Gastrocnemius medialis (tissue), 4 donors: ENCODE measurements around the gene NOP56. TPM values are rescaled to one million over a fixed set of nuclear protein-coding genes. Genes with fewer than 3 reads are reported as not detected.
A peak's percentile ranks its signal among the peaks of the same experiment; 100 is the strongest.
"Not testable (repeated sequence)": the region's sequence is repeated elsewhere in the genome, so short reads cannot be mapped to it uniquely, and the experiment has no call there.

Source experiments
- ATAC-seq, 2 donors: fragments of 150-250 bp; one replicate each; pipeline ENCODE4 v1.9.1; 2016
- DNase-seq, 2 donors: peaks; one replicate each; pipeline ENCODE4 v3.0.0-alpha.2; 2019
- H3K27ac ChIP-seq, 4 donors: fragments of 200-600 bp; sonication (generic); 1 replicate in 1 of 4; 2 replicates in 3 of 4; pipeline ENCODE4 v1.5.1; 2016 to 2018; ENCODE audit warnings: mild to moderate bottlenecking in 2 of 4, moderate library complexity in 1 of 4
- H3K27me3 ChIP-seq, 3 donors: fragments of 200-600 bp; sonication (generic) in 2 of 3; 1 replicate in 1 of 3; 2 replicates in 2 of 3; pipeline versions ENCODE4 v1.5.1 to v1.6.0; 2016 to 2019; ENCODE audit warnings: mild to moderate bottlenecking in 1 of 3, moderate library complexity in 1 of 3
- H3K36me3 ChIP-seq, 2 donors: fragments of 200-600 bp; sonication (generic) in 1 of 2; one replicate each; pipeline ENCODE4 v1.5.1; 2017 to 2018
- H3K4me1 ChIP-seq, 2 donors: fragments of 200-600 bp; sonication (generic) in 1 of 2; one replicate each; pipeline ENCODE4 v1.5.1; 2016 to 2017; ENCODE audit warnings: mild to moderate bottlenecking in 2 of 2
- H3K4me3 ChIP-seq, 4 donors: fragments of 200-600 bp; sonication (generic) in 3 of 4; 1 replicate in 1 of 4; 2 replicates in 3 of 4; pipeline ENCODE4 v1.5.1; 2016 to 2019; ENCODE audit warnings: mild to moderate bottlenecking in 2 of 4
- H3K9me3 ChIP-seq, 3 donors: fragments of 200-600 bp; sonication (generic) in 2 of 3; 1 replicate in 1 of 3; 2 replicates in 2 of 3; pipeline ENCODE4 v1.5.1; 2016 to 2019
- CTCF ChIP-seq, 5 experiments: fragments of 450-650 bp in 3 of 5; fragments of 200-600 bp in 2 of 5; sonication (generic) in 2 of 5; IDR thresholded peaks in 4 of 5; conservative IDR thresholded peaks in 1 of 5; 1 replicate in 4 of 5; 2 replicates in 1 of 5; pipeline ENCODE4 v1.5.1; 2016 to 2019; ENCODE audit warnings: antibody characterized with exemption in 5 of 5, mild to moderate bottlenecking in 3 of 5, moderate library complexity in 3 of 5
- POLR2A ChIP-seq, 2 donors: fragments of 450-650 bp; IDR thresholded peaks; one replicate each; pipeline ENCODE4 v1.6.1; 2017; ENCODE audit warnings: antibody characterized with exemption in 2 of 2, mild to moderate bottlenecking in 2 of 2, moderate library complexity in 2 of 2
- in situ Hi-C, 4 donors: fragments of 200-750 bp; cut with MboI; loops; one replicate each; pipeline versions ENCODE4 v1.15.0 to v1.8.0; 2017; ENCODE audit warnings: low sequenced_read_pairs in 4 of 4
- intact Hi-C: fragments of 100-400 bp; cut with DNase I; formaldehyde crosslinking; loops from one replicate; pipeline ENCODE4 v1.15.1; 2023; ENCODE audit warnings: low total_unique reads
- total RNA-seq, 4 donors: library from RNA; depleted of rRNA; stranded (reverse); fragments of >200 nt; gene quantifications; one replicate each; pipeline versions ENCODE4 v1.1.0 to v1.2.3, GENCODE V29; 2016

Gene NOP56
- total RNA-seq, 4 donors from 2014 or later: 40.7 to 71.0 (median 54.9) TPM

GRCh38 chr20:2663887-2664719 is 11.7 kb downstream of the NOP56 start, which contains the start of gene IDH3B:
Gene IDH3B, minus strand, starts transcription at chr20:2664216. Its CDS starts 28 bp downstream, at chr20:2664188.
- Histone ChIP-seq H3K4me1 (peaks cover 13 to 14% of the 10 kb centered on the region in 2 donors), H3K36me3 (peaks cover 0 to 42% of the 10 kb centered on the region in 2 donors), H3K27me3 (no peaks in the 10 kb centered on the region), H3K9me3 (no peaks in the 10 kb centered on the region), H3K27ac (peak within 1 kb of the TSS; percentile 86 to 89 (median 87)), H3K4me3 (peak within 1 kb of the TSS; percentile 66 to 98 (median 83))
- TF ChIP-seq CTCF (IDR thresholded peaks at IDR 0.05 in 4 of 5, conservative IDR thresholded peaks at IDR 0.05 in 1 of 5): no peak
- peak; percentile 70 to 76 for TF ChIP-seq POLR2A (IDR thresholded peaks at IDR 0.05)
- in situ Hi-C loops: loop anchor here in 1 of 4 donors (25.0 kb wide), 1 partner anchor 198 kb away; the partner anchor contains the start of gene PTPRA
- ATAC-seq (peak; percentile 97 to 98), DNase-seq (peak; percentile 87 to 93)
- intact Hi-C loops: loop anchor here (1.0 kb wide), 1 partner anchor 12 kb away; the partner anchor contains the start of gene NOP56

GRCh38 chr20:2671977-2672376 is 19.5 kb downstream of the NOP56 start:
- no peak for TF ChIP-seq POLR2A (IDR thresholded peaks at IDR 0.05)
- no peak for TF ChIP-seq CTCF (IDR thresholded peaks at IDR 0.05 in 4 of 5, conservative IDR thresholded peaks at IDR 0.05 in 1 of 5)
- ATAC-seq (no peak), DNase-seq (no peak)
- Histone ChIP-seq H3K4me1 (no peaks in the 10 kb centered on the region), H3K27ac (no peak overlapping the region), H3K4me3 (no peak overlapping the region), H3K9me3 (no peaks in the 10 kb centered on the region), H3K36me3 (no peaks in the 10 kb centered on the region), H3K27me3 (no peaks in the 10 kb centered on the region)
- intact Hi-C loops (no loop called here), in situ Hi-C loops (loop anchor here in 1 of 4 donors (25.0 kb wide), 1 partner anchor 190 kb away; the partner anchor contains the start of gene PTPRA)

- no peak for ATAC-seq
- H3K4me3 ChIP-seq: no peak overlapping the region
- in situ Hi-C loops (loop anchor here in 1 of 4 donors (25.0 kb wide), 1 partner anchor 190 kb away; the partner anchor contains the start of gene PTPRA), intact Hi-C loops (no loop called here)
- no peaks in the 10 kb centered on the region for H3K9me3 ChIP-seq
- no peaks in the 10 kb centered on the region for H3K4me1 ChIP-seq
- no peak for DNase-seq
- H3K27ac ChIP-seq: no peak overlapping the region
- no peaks in the 10 kb centered on the region for H3K36me3 ChIP-seq
- no peaks in the 10 kb centered on the region for H3K27me3 ChIP-seq
- TF ChIP-seq POLR2A (IDR thresholded peaks at IDR 0.05): no peak
These were observed 20.0 kb downstream of the NOP56 start for GRCh38 chr20:2672446-2672845.

GRCh38 chr20:2673453-2673852 is 21.0 kb downstream of the NOP56 start:
- DNase-seq (no peak), ATAC-seq (no peak)
- Histone ChIP-seq H3K27ac (no peak overlapping the region), H3K4me1 (no peaks in the 10 kb centered on the region), H3K9me3 (no peaks in the 10 kb centered on the region), H3K36me3 (no peaks in the 10 kb centered on the region), H3K4me3 (no peak overlapping the region), H3K27me3 (no peaks in the 10 kb centered on the region)
- TF ChIP-seq POLR2A (IDR thresholded peaks at IDR 0.05) (no peak), CTCF (IDR thresholded peaks at IDR 0.05 in 4 of 5, conservative IDR thresholded peaks at IDR 0.05 in 1 of 5) (no peak)
- intact Hi-C loops: no loop called here
- in situ Hi-C loops: loop anchor here in 1 of 4 donors (25.0 kb wide), 1 partner anchor 189 kb away; the partner anchor contains the start of gene PTPRA

- ATAC-seq: no peak
- Histone ChIP-seq H3K4me1 (no peaks in the 10 kb centered on the region), H3K4me3 (no peak overlapping the region), H3K36me3 (no peaks in the 10 kb centered on the region), H3K27me3 (peaks cover 0 to 7% (median 2%) of the 10 kb centered on the region in 3 donors), H3K27ac (no peak overlapping the region), H3K9me3 (no peaks in the 10 kb centered on the region)
- intact Hi-C loops (no loop called here), in situ Hi-C loops (no loop called here)
- DNase-seq: no peak
- no peak for TF ChIP-seq CTCF (IDR thresholded peaks at IDR 0.05 in 4 of 5, conservative IDR thresholded peaks at IDR 0.05 in 1 of 5)
- no peak for TF ChIP-seq POLR2A (IDR thresholded peaks at IDR 0.05)
These were observed 27.6 kb downstream of the NOP56 start for GRCh38 chr20:2680046-2680445.

GRCh38 chr20:2682040-2682439 is 29.6 kb downstream of the NOP56 start:
- H3K27me3 ChIP-seq, ATAC-seq, H3K27ac ChIP-seq, H3K4me3 ChIP-seq, H3K4me1 ChIP-seq, DNase-seq, H3K9me3 ChIP-seq, intact Hi-C loops, H3K36me3 ChIP-seq, in situ Hi-C loops: not testable (repeated sequence)

- ATAC-seq, in situ Hi-C loops, intact Hi-C loops, DNase-seq, H3K36me3 ChIP-seq, H3K4me3 ChIP-seq, H3K27ac ChIP-seq, H3K4me1 ChIP-seq, H3K9me3 ChIP-seq: not testable (repeated sequence)
- H3K27me3 ChIP-seq: peaks cover 8 to 22% (median 11%) of the 10 kb centered on the region in 3 donors
These were observed 32.4 kb downstream of the NOP56 start for GRCh38 chr20:2684817-2685216.
